HG03139 (cell line): ENCODE results near the gene ADCY2.
"Not testable (repeated sequence)": the region's sequence is repeated elsewhere in the genome, so short reads cannot be mapped to it uniquely, and the experiment has no call there.

Experiments
- ATAC-seq: cut with Tn5 transposase; IDR thresholded peaks from one replicate; pipeline ENCODE4 v1.9.1; 2021; ENCODE audit not compliant: unreplicated experiment

The ADCY2 gene

GRCh38 chr5:7395432-7395946, 449 bp upstream of the ADCY2 start:
- no peak for ATAC-seq

- ATAC-seq = no peak
Observed at GRCh38 chr5:7396713-7397454, 946 bp downstream of the ADCY2 start.

- ATAC-seq = no peak
Observed at GRCh38 chr5:7397937-7398336, 2.0 kb downstream of the ADCY2 start.

- ATAC-seq = no peak
Observed at GRCh38 chr5:7398596-7399280, 2.8 kb downstream of the ADCY2 start.

GRCh38 chr5:7405277-7405676, 9.3 kb downstream of the ADCY2 start:
- ATAC-seq = no peak

GRCh38 chr5:7410936-7411511, 15.1 kb downstream of the ADCY2 start:
- no peak for ATAC-seq

- ATAC-seq = no peak
Observed at GRCh38 chr5:7412409-7412808, 16.5 kb downstream of the ADCY2 start.

GRCh38 chr5:7415123-7415522, 19.2 kb downstream of the ADCY2 start:
- no peak for ATAC-seq

- ATAC-seq = no peak
Observed at GRCh38 chr5:7415587-7416535, 19.9 kb downstream of the ADCY2 start.

GRCh38 chr5:7418276-7418675, 22.3 kb downstream of the ADCY2 start:
- ATAC-seq = no peak

GRCh38 chr5:7419367-7419766, 23.4 kb downstream of the ADCY2 start:
- no peak for ATAC-seq

- ATAC-seq = no peak
Observed at GRCh38 chr5:7419846-7420245, 23.9 kb downstream of the ADCY2 start.

- ATAC-seq = no peak
Observed at GRCh38 chr5:7420510-7421280, 24.8 kb downstream of the ADCY2 start.

- ATAC-seq = no peak
Observed at GRCh38 chr5:7422316-7423106, 26.6 kb downstream of the ADCY2 start.

GRCh38 chr5:7423231-7423630, 27.3 kb downstream of the ADCY2 start:
- ATAC-seq = not testable (repeated sequence)

GRCh38 chr5:7425830-7426229, 29.9 kb downstream of the ADCY2 start:
- no peak for ATAC-seq

GRCh38 chr5:7426284-7426683, 30.3 kb downstream of the ADCY2 start:
- ATAC-seq = no peak

GRCh38 chr5:7434914-7435313, 39.0 kb downstream of the ADCY2 start:
- ATAC-seq = no peak

- ATAC-seq = no peak
Observed at GRCh38 chr5:7435503-7435902, 39.6 kb downstream of the ADCY2 start.
